Fibroblast of the conjunctiva (primary cell): Measurements from ENCODE around the gene SYT3.
"Not testable (repeated sequence)": the region's sequence is repeated elsewhere in the genome, so short reads cannot be mapped to it uniquely, and the experiment has no call there.

ENCODE experiments used
- DNase-seq: peaks from one replicate; pipeline ENCODE4 v3.0.0-alpha.2; 2010; ENCODE audit warnings: low read depth

The SYT3 gene

GRCh38 chr19:50602935-50603334 is 36.7 kb downstream of the SYT3 start:
- DNase-seq, result no peak

DNA sequence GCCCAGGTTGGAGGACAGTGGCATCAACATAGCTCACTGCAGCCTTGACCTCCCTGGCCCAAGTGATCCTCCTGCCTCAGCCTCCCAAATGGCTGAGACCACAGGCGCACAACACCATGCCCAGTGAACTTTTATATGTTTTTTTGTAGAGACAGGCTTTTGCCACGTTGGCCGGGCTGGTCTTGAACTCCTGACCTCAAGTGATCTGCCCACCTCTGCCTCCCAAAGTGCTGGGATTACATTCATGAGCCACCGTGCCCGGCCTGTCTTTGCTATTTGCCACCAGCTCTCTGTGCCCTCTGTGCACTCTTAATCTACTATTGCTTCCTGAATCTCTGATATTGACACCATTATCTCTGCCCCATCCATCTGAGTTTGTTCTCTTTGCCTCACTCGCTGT is 37.2 kb downstream of the SYT3 start:
- no peak for DNase-seq

GRCh38 chr19:50602089-50602422 is 37.6 kb downstream of the SYT3 start:
- DNase-seq, result no peak

DNA sequence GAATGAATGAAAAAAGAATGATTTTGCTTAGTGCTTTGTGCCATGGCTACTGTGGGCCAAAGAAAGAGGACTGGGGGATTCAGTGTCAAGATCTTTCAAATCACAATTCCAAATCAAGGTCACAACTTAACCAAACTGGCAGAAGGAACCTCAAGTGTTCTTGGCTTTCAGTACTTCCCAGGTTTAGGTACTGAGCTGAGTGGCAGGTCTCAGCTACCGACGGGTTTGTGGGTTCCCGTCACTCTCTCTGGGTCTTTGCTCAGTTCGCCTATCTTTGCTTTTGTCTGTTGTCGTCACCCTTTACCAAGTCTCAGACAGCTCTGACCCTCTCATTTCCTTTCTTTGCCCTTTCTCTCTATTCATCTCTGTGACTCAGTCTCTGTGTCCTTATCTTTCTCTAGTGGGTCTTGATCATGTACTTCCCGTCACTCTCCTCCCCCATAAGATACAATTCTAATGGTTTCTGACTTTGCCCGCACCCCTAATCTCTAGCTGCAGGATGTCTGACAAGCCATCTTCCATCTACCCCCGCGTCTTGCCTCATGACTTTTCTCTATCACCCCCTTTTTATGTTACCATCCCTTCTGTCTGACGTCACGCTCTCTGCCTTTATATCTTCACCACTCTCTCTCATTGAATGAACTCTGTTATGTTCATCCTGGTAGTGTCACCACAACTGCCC is 38.1 kb downstream of the SYT3 start:
- DNase-seq, result no peak

- DNase-seq, result no peak
These were observed 40.3 kb downstream of the SYT3 start for GRCh38 chr19:50599427-50599826.

GRCh38 chr19:50590191-50590590 is 49.5 kb downstream of the SYT3 start:
- DNase-seq, result no peak

DNA sequence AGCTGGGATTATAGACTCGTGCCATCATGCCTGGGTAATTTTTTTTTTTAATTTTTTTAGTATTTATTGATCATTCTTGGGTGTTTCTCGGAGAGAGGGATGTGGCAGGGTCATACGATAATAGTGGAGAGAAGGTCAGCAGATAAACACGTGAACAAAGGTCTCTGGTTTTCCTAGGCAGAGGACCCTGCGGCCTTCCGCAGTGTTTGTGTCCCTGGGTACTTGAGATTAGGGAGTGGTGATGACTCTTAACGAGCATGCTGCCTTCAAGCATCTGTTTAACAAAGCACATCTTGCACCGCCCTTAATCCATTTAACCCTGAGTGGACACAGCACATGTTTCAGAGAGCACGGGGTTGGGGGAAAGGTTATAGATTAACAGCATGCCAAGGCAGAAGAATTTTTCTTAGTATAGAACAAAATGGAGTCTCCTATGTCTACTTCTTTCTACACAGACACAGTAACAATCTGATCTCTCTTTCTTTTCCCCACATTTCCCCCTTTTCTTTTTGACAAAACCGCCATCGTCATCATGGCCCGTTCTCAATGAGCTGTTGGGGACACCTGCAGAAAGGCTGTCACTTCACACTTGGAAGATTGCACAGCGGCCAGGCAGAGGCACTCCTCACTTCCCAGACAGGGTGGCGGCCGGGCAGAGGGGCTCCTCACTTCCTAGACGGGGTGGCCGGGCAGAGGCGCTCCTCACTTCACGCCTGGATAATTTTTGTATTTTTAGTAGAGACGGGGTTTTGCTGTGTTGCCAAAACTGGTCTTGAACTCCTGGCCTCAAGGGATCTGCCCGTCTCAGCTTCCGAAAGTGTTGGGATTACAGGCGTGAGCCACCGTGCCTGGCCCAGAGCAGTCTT is 57.7 kb downstream of the SYT3 start:
- not testable (repeated sequence) for DNase-seq

- DNase-seq, result no peak
These were observed 58.6 kb downstream of the SYT3 start for GRCh38 chr19:50580970-50581634.

GRCh38 chr19:50580240-50580639 is 59.4 kb downstream of the SYT3 start:
- DNase-seq, result no peak

GRCh38 chr19:50576769-50577168 is 62.9 kb downstream of the SYT3 start:
- DNase-seq, result not testable (repeated sequence)

DNA sequence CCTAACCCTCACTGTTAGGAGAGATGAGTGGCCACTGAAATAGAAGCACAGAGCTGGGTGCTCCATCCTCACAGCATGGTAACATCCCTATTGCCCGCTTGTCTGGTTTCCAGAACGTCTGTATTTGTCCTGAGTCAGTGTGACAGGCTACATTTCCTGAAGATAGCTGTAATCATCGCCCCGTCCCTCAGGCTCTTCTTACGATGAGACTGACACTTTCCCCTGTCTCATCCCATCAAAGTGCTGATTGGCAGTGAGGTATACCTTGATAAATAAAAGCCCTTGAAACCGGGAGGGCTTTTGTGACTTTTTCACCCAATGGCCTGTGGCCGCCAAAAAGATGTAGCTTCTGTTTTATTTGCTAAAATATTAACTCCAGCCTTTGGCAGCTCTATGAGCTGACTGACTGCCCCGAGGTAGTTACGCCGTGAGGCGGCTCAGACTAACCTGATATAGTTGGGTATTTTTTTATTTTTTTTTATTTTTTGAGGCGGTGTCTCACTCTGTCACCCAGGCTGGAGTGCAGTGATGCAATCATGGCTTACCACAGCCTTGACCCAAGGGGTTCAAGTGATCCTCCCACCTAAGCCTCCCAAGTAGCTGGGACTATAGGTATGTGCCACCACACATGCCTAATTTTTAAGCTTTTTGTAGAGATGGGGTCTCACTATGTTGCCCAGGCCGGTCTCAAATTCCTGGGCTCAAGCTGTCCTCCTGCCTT is 65.8 kb downstream of the SYT3 start:
- DNase-seq, result no peak
